Hepatocyte (in vitro differentiated cells): ENCODE data around the gene SUGCT. TPM values are rescaled to one million over a fixed set of nuclear protein-coding genes. Genes with fewer than 3 reads are reported as not detected.

Experiments used
- DNase-seq: peaks from one replicate; pipeline ENCODE4 v3.0.0-alpha.2; 2016; ENCODE audit warnings: low spot score
- H2AFZ ChIP-seq: fragments of 200-600 bp; sonication (generic); 2 replicates; pipeline ENCODE4 v1.6.0; 2016; ENCODE audit warnings: antibody characterized with exemption, mild to moderate bottlenecking
- H3K27ac ChIP-seq: fragments of 200-600 bp; sonication (generic); 2 replicates; pipeline ENCODE4 v1.5.1; 2016; ENCODE audit warnings: mild to moderate bottlenecking
- H3K27me3 ChIP-seq: fragments of 200-600 bp; sonication (generic); 2 replicates; pipeline ENCODE4 v1.6.1; 2016
- H3K36me3 ChIP-seq: fragments of 200-600 bp; sonication (generic); replicated peaks from 2 replicates; pipeline ENCODE4 v1.5.1; 2016; ENCODE audit warnings: low read depth; ENCODE audit not compliant: insufficient read depth
- H3K4me1 ChIP-seq: fragments of 200-600 bp; sonication (generic); 2 replicates; pipeline ENCODE4 v1.5.1; 2016; ENCODE audit warnings: mild to moderate bottlenecking, moderate library complexity; ENCODE audit not compliant: insufficient read depth
- H3K4me2 ChIP-seq: fragments of 200-600 bp; sonication (generic); 2 replicates; pipeline ENCODE4 v1.6.0; 2016
- H3K4me3 ChIP-seq: fragments of 200-600 bp; sonication (generic); 2 replicates; pipeline ENCODE4 v1.5.1; 2016; ENCODE audit warnings: mild to moderate bottlenecking
- H3K79me2 ChIP-seq: fragments of 200-600 bp; sonication (generic); 2 replicates; pipeline ENCODE4 v1.6.0; 2017; ENCODE audit warnings: mild to moderate bottlenecking
- H3K9me2 ChIP-seq: fragments of 200-600 bp; sonication (generic); replicated peaks from 2 replicates; pipeline ENCODE4 v1.6.0; 2017; ENCODE audit warnings: mild to moderate bottlenecking; ENCODE audit not compliant: insufficient read depth
- H3K9me3 ChIP-seq: fragments of 200-600 bp; sonication (generic); 2 replicates; pipeline ENCODE4 v1.5.1; 2016; ENCODE audit warnings: low read depth, mild to moderate bottlenecking
- H4K20me1 ChIP-seq: fragments of 200-600 bp; sonication (generic); 2 replicates; pipeline ENCODE4 v1.6.0; 2016; ENCODE audit warnings: mild to moderate bottlenecking; ENCODE audit not compliant: insufficient read depth, poor library complexity, severe bottlenecking
- EZH2 ChIP-seq: fragments of 200-600 bp; sonication (generic); IDR thresholded peaks from 2 replicates; pipeline ENCODE4 v1.6.1; 2016; ENCODE audit warnings: antibody characterized with exemption, mild to moderate bottlenecking, borderline replicate concordance
- EZH2phosphoT487 ChIP-seq: fragments of 200-600 bp; sonication (generic); IDR thresholded peaks from one replicate; pipeline ENCODE4 v1.6.1; 2018; ENCODE audit warnings: antibody characterized with exemption, mild to moderate bottlenecking, low read depth, moderate library complexity; ENCODE audit not compliant: unreplicated experiment, severe bottlenecking
- WGBS: methylation state at CpG from one replicate; pipeline ENCODE4 v1.1.6; 2016; ENCODE audit warnings: low lambda C conversion rate; ENCODE audit errors: missing lambda C conversion rate; 5-methylcytosine and 5-hydroxymethylcytosine counted together
- polyA plus RNA-seq: library from polyadenylated mRNA; unstranded; fragments of >200 nt; fragmentation: Nextera tagmentation; extraction: Ambion mirVana; gene quantifications from 2 replicates; pipeline ENCODE4 v1.2.1, GENCODE V29; 2016
- total RNA-seq: library from RNA; depleted of rRNA; stranded (reverse); fragments of >200 nt; gene quantifications from 2 replicates; pipeline ENCODE4 v1.2.3, GENCODE V29; 2014
- TF ChIP-seq, protein P1 (sequence below): fragments of 200-600 bp; sonication (generic); IDR thresholded peaks from 2 replicates; pipeline ENCODE4 v1.5.1; 2016; ENCODE audit warnings: antibody characterized with exemption, mild to moderate bottlenecking; ENCODE audit not compliant: poor library complexity

The SUGCT gene
- total and polyA plus RNA-seq, 2 experiments from 2014 or later, result 5.1 to 12.0 TPM

DNA sequence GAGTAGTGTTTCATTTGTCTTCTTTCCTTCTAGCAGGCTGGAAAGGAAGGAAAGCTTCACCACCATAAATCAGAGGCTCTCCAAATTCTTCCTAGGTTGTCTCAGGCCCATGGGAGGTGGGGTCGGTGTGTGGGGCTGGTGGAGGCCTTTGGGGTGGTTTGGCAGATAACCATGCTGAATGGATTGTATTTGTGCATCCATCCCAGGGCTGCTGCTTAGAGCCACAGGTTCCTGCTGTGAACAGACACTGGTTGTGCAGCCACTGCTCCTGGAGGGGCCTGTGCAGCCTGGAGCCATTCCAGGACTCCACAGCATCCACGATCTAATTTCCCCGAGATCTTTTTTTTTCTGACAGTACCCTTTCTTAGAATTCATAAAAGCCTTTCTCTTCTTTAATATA is 741.8 kb downstream of the SUGCT start:
- Histone ChIP-seq H3K79me2 (no peaks in the 10 kb centered on the region), H3K4me1 (no peaks in the 10 kb centered on the region), H4K20me1 (no peaks in the 10 kb centered on the region), H3K27me3 (no peaks in the 10 kb centered on the region), H3K27ac (no peak overlapping the region), H3K4me3 (no peak overlapping the region), H3K36me3 (no peaks in the 10 kb centered on the region), H2AFZ (no peak overlapping the region), H3K9me2 (no peaks in the 10 kb centered on the region), H3K9me3 (no peaks in the 10 kb centered on the region), H3K4me2 (no peak overlapping the region)
- no peak for DNase-seq
- TF ChIP-seq, protein P1, sequence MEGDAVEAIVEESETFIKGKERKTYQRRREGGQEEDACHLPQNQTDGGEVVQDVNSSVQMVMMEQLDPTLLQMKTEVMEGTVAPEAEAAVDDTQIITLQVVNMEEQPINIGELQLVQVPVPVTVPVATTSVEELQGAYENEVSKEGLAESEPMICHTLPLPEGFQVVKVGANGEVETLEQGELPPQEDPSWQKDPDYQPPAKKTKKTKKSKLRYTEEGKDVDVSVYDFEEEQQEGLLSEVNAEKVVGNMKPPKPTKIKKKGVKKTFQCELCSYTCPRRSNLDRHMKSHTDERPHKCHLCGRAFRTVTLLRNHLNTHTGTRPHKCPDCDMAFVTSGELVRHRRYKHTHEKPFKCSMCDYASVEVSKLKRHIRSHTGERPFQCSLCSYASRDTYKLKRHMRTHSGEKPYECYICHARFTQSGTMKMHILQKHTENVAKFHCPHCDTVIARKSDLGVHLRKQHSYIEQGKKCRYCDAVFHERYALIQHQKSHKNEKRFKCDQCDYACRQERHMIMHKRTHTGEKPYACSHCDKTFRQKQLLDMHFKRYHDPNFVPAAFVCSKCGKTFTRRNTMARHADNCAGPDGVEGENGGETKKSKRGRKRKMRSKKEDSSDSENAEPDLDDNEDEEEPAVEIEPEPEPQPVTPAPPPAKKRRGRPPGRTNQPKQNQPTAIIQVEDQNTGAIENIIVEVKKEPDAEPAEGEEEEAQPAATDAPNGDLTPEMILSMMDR, result no peak
- TF ChIP-seq EZH2phosphoT487, result no peak
- no peak for TF ChIP-seq EZH2
- 98% methylated on average over 3 of the region's 3 CpGs for WGBS

DNA sequence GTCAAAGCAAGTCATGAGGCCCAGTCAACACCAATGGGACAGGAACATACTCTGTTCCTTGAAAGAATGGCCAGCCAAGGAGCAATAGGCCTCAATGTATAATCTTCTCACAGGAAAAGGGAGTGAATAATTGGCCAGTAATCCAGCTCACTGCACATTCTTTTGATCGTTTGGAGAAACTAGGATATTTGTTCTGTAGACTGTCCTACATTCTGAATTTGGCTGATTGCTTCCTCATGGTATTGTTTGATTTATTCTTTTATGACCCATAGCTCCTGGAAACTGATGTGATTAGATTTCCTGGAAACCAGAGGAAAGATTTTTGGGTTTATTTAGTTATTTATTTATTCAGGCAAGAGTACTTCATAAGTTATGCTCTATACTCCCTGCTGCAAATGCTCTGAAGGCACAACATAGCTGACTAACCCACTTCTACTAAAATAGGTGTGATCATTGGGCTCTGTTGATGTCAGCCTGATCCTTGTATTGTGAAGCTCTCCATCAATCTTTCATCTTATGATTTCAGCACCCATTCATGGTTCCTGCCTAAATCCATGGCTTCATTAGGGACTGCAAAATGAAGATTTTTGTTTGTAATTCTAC is 745.2 kb downstream of the SUGCT start:
- Histone ChIP-seq H3K4me3 (no peak overlapping the region), H3K79me2 (no peaks in the 10 kb centered on the region), H3K9me3 (no peaks in the 10 kb centered on the region), H3K27ac (no peak overlapping the region), H3K27me3 (no peaks in the 10 kb centered on the region), H4K20me1 (no peaks in the 10 kb centered on the region), H3K9me2 (no peaks in the 10 kb centered on the region), H3K4me1 (peaks cover 3% of the 10 kb centered on the region), H3K36me3 (no peaks in the 10 kb centered on the region), H2AFZ (no peak overlapping the region), H3K4me2 (no peak overlapping the region)
- TF ChIP-seq EZH2phosphoT487 (no peak), EZH2 (no peak)
- no peak for DNase-seq
- WGBS, result 42% methylated on average over 1 of the region's 1 CpG

DNA sequence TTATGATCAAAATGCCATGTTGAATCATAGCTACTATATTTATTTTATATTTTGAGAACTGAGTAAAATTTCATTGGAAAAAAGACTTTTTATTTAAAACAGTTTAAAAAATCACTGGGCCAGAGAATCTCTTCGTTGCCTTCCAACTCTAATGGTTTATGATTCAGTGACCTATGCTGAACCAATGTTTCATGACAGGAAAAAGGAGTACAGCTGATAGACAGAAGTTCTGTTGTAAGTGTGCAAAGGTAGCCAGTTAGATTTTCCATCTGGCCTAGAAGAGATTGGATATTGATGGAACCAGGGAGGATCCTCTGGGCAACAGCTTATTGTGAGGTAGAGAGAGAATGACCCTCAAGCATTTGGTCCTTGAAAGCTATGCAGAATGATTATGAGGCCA is 745.8 kb downstream of the SUGCT start:
- no peak for DNase-seq
- no peaks in the 10 kb centered on the region for H3K79me2 ChIP-seq
- H3K9me2 ChIP-seq, result no peaks in the 10 kb centered on the region
- H3K36me3 ChIP-seq, result no peaks in the 10 kb centered on the region
- no peaks in the 10 kb centered on the region for H3K9me3 ChIP-seq
- H3K4me3 ChIP-seq, result no peak overlapping the region
- peaks cover 3% of the 10 kb centered on the region for H3K4me1 ChIP-seq
- WGBS, result 0% methylated on average over 1 of the region's 1 CpG
- TF ChIP-seq EZH2 (no peak), EZH2phosphoT487 (no peak)
- TF ChIP-seq, protein P1, result no peak
- H2AFZ ChIP-seq, result no peak overlapping the region
- no peak overlapping the region for H3K27ac ChIP-seq
- no peaks in the 10 kb centered on the region for H3K27me3 ChIP-seq
- no peaks in the 10 kb centered on the region for H4K20me1 ChIP-seq
- no peak overlapping the region for H3K4me2 ChIP-seq

DNA sequence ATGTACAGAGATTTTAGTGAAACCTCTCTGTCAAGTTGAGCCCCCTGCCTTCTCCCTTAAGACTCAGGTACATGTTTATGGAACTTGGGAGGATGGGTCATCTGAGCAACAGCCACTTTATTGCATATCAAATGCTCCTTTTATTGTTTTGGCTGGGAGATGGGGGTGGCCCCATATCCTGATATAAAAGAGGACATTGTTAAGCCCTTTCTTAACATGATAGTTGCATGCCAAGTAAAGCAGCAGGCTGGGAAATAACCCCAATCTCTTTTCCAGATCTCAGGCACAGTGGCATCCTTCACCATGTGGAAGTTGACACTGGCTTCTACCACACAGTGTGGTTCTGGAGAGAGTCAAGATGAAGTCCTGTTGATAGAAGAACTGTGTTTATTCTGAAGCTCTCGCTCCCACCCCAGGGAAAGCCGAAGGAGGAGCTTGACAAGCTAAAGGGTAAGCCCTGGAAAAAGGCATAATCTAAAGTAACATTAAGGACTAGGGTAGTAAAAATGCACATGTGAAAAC is 746.7 kb downstream of the SUGCT start:
- Histone ChIP-seq H4K20me1 (no peaks in the 10 kb centered on the region), H2AFZ (no peak overlapping the region), H3K9me3 (no peaks in the 10 kb centered on the region), H3K27me3 (no peaks in the 10 kb centered on the region), H3K79me2 (no peaks in the 10 kb centered on the region), H3K27ac (no peak overlapping the region), H3K4me3 (no peak overlapping the region), H3K9me2 (no peaks in the 10 kb centered on the region), H3K4me2 (no peak overlapping the region), H3K36me3 (no peaks in the 10 kb centered on the region), H3K4me1 (peaks cover 3% of the 10 kb centered on the region)
- DNase-seq, result no peak
- WGBS, result 72% methylated on average over 2 of the region's 2 CpGs
- TF ChIP-seq, protein P1, result no peak
- no peak for TF ChIP-seq EZH2phosphoT487
- no peak for TF ChIP-seq EZH2
